Measurements from ENCODE around the gene MPND. TPM values are rescaled to one million over a fixed set of nuclear protein-coding genes. Genes with fewer than 3 reads are reported as not detected.
"Not testable (repeated sequence)": the region's sequence is repeated elsewhere in the genome, so short reads cannot be mapped to it uniquely, and the experiment has no call there.

MPND gene
- polyA plus RNA-seq, 1 donor: 16.5 TPM

- Histone ChIP-seq H3K4me1 (ENCODE audit: control insufficient read depth, insufficient read depth, low read length) (peaks cover 3% of the 10 kb centered on the region), H3K9me3 (ENCODE audit: control insufficient read depth, low read depth, low read length) (no peaks in the 10 kb centered on the region), H3K27ac (ENCODE audit: low read length) (no peak overlapping the region), H3K27me3 (ENCODE audit: control insufficient read depth, insufficient read depth, low read length) (no peaks in the 10 kb centered on the region), H3K4me3 (ENCODE audit: low read length) (no peak overlapping the region), H3K36me3 (ENCODE audit: control insufficient read depth, insufficient read depth, low read length) (peaks cover 6% of the 10 kb centered on the region)
- WGBS (ENCODE audit: insufficient coverage, low lambda C conversion rate): no CpG with 5 or more reads among the region's 6 CpGs
- DNase-seq: no peak
Measured at GRCh38 chr19:4347521-4347920, 4.2 kb downstream of the MPND start.

- H3K9me3 ChIP-seq (ENCODE audit: control insufficient read depth, low read depth, low read length); H3K27ac ChIP-seq (ENCODE audit: low read length); DNase-seq; H3K27me3 ChIP-seq (ENCODE audit: control insufficient read depth, insufficient read depth, low read length); H3K4me3 ChIP-seq (ENCODE audit: low read length); H3K4me1 ChIP-seq (ENCODE audit: control insufficient read depth, insufficient read depth, low read length): not testable (repeated sequence)
- peaks cover 11% of the 10 kb centered on the region for H3K36me3 ChIP-seq (ENCODE audit: control insufficient read depth, insufficient read depth, low read length)
- no CpG with 5 or more reads among the region's 16 CpGs for WGBS (ENCODE audit: insufficient coverage, low lambda C conversion rate)
Measured at GRCh38 chr19:4349225-4349624, 5.9 kb downstream of the MPND start.

DNA sequence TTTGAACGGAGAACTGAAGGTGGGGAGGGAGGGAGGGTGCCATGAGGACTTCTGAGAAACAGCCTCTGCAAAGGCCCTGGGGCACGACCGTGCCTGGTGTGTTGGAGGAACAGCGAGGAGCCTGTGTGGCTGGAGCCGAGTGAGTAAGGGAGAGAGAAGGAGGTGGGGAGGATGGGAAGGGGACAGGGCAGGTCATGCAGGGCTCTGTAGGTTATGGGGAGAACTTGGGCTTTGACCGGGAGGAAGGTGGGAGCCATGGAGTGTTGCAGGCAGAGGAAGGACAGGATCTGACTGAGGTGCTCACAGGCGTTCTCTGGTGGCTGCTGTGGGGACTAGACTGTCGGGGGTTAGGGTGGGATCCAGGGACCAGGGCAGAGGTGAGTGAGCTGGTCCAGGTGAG, 6.7 kb downstream of the MPND start:
- Histone ChIP-seq H3K27ac (ENCODE audit: low read length) (no peak overlapping the region), H3K27me3 (ENCODE audit: control insufficient read depth, insufficient read depth, low read length) (no peaks in the 10 kb centered on the region), H3K4me3 (ENCODE audit: low read length) (no peak overlapping the region), H3K4me1 (ENCODE audit: control insufficient read depth, insufficient read depth, low read length) (no peaks in the 10 kb centered on the region), H3K36me3 (ENCODE audit: control insufficient read depth, insufficient read depth, low read length) (peaks cover 15% of the 10 kb centered on the region), H3K9me3 (ENCODE audit: control insufficient read depth, low read depth, low read length) (no peaks in the 10 kb centered on the region)
- DNase-seq: no peak
- no CpG with 5 or more reads among the region's 8 CpGs for WGBS (ENCODE audit: insufficient coverage, low lambda C conversion rate)

DNA sequence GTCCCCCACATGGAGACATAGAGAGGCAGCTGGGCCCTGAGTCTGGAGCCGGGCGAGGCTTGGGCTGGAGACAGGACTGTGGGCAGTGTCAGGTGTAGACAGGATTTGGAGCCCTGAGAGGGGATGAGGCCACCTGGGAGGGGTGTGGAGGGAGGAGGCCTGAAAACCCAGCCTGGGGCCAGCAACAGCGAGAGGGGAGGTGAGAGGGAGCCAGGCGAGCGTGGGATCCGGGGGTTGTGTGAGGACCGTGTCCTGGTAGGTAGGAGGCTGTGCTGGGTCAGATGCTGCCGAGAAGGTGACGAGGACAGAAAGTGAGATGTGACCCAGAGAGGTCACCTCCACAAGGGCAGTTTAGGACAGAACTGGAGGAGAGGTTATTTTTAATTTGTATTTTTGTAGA, 7.4 kb downstream of the MPND start:
- no peaks in the 10 kb centered on the region for H3K9me3 ChIP-seq (ENCODE audit: control insufficient read depth, low read depth, low read length)
- H3K27ac ChIP-seq (ENCODE audit: low read length): no peak overlapping the region
- no CpG with 5 or more reads among the region's 9 CpGs for WGBS (ENCODE audit: insufficient coverage, low lambda C conversion rate)
- no peaks in the 10 kb centered on the region for H3K4me1 ChIP-seq (ENCODE audit: control insufficient read depth, insufficient read depth, low read length)
- no peak overlapping the region for H3K4me3 ChIP-seq (ENCODE audit: low read length)
- H3K36me3 ChIP-seq (ENCODE audit: control insufficient read depth, insufficient read depth, low read length): peaks cover 14% of the 10 kb centered on the region
- no peak for DNase-seq
- H3K27me3 ChIP-seq (ENCODE audit: control insufficient read depth, insufficient read depth, low read length): no peaks in the 10 kb centered on the region

DNA sequence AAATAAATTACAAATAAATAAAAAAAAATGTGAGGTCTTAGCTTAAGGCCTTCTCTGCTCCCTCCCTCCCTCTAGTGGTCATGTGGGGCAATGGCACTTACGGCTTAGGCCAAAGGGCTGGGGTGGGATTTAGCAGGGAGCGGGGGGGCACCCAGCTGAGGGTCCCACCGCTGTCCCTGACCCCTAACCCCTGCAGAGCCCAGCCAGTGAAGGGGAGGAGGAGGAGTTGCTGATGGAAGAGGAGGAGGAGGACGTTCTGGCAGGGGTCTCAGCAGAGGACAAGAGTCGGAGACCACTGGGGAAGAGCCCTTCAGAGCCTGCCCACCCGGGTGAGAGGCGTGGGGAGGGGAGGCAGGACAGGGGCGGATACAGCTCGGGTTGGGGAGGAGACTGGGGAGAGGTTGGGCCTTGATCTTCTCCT, 9.3 kb downstream of the MPND start:
- no peak for DNase-seq
- Histone ChIP-seq H3K4me3 (ENCODE audit: low read length) (no peak overlapping the region), H3K27ac (ENCODE audit: low read length) (no peak overlapping the region), H3K4me1 (ENCODE audit: control insufficient read depth, insufficient read depth, low read length) (no peaks in the 10 kb centered on the region), H3K9me3 (ENCODE audit: control insufficient read depth, low read depth, low read length) (no peaks in the 10 kb centered on the region), H3K27me3 (ENCODE audit: control insufficient read depth, insufficient read depth, low read length) (no peaks in the 10 kb centered on the region), H3K36me3 (ENCODE audit: control insufficient read depth, insufficient read depth, low read length) (peaks cover 10% of the 10 kb centered on the region)
- no CpG with 5 or more reads among the region's 9 CpGs for WGBS (ENCODE audit: insufficient coverage, low lambda C conversion rate)

GRCh38 chr19:4354282-4354681, 10.9 kb downstream of the MPND start:
- Histone ChIP-seq H3K9me3 (ENCODE audit: control insufficient read depth, low read depth, low read length) (no peaks in the 10 kb centered on the region), H3K27ac (ENCODE audit: low read length) (no peak overlapping the region), H3K4me3 (ENCODE audit: low read length) (no peak overlapping the region), H3K4me1 (ENCODE audit: control insufficient read depth, insufficient read depth, low read length) (no peaks in the 10 kb centered on the region), H3K36me3 (ENCODE audit: control insufficient read depth, insufficient read depth, low read length) (peaks cover 23% of the 10 kb centered on the region), H3K27me3 (ENCODE audit: control insufficient read depth, insufficient read depth, low read length) (no peaks in the 10 kb centered on the region)
- no CpG with 5 or more reads among the region's 12 CpGs for WGBS (ENCODE audit: insufficient coverage, low lambda C conversion rate)
- no peak for DNase-seq

DNA sequence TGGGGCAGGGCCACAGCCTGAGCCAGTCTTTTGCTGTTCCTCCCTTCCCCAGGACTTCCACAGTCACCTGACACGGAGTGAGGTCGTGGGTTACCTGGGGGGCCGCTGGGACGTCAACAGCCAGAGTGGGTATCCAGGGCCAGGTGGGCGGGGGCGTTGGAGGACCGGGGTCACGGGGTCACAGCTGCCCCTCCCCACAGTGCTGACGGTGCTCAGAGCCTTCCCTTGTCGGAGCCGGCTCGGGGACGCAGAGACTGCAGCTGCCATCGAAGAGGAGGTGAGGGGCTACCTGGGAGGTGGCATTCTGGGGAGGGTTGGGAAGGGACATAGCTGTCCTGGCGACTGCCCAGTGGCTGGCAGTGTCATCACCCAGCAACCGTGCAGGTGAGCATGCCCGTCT, 11.5 kb downstream of the MPND start:
- Histone ChIP-seq H3K36me3 (ENCODE audit: control insufficient read depth, insufficient read depth, low read length) (peaks cover 30% of the 10 kb centered on the region), H3K9me3 (ENCODE audit: control insufficient read depth, low read depth, low read length) (no peaks in the 10 kb centered on the region), H3K27ac (ENCODE audit: low read length) (no peak overlapping the region), H3K4me1 (ENCODE audit: control insufficient read depth, insufficient read depth, low read length) (no peaks in the 10 kb centered on the region), H3K4me3 (ENCODE audit: low read length) (no peak overlapping the region), H3K27me3 (ENCODE audit: control insufficient read depth, insufficient read depth, low read length) (no peaks in the 10 kb centered on the region)
- WGBS (ENCODE audit: insufficient coverage, low lambda C conversion rate): no CpG with 5 or more reads among the region's 17 CpGs
- no peak for DNase-seq

GRCh38 chr19:4357095-4357797, 13.9 kb downstream of the MPND start:
- H3K36me3 ChIP-seq (ENCODE audit: control insufficient read depth, insufficient read depth, low read length): peaks cover 53% of the 10 kb centered on the region
- peaks cover 4% of the 10 kb centered on the region for H3K4me1 ChIP-seq (ENCODE audit: control insufficient read depth, insufficient read depth, low read length)
- WGBS (ENCODE audit: insufficient coverage, low lambda C conversion rate): no CpG with 5 or more reads among the region's 23 CpGs
- H3K27me3 ChIP-seq (ENCODE audit: control insufficient read depth, insufficient read depth, low read length): no peaks in the 10 kb centered on the region
- H3K9me3 ChIP-seq (ENCODE audit: control insufficient read depth, low read depth, low read length): no peaks in the 10 kb centered on the region
- H3K27ac ChIP-seq (ENCODE audit: low read length): no peak overlapping the region
- no peak for DNase-seq
- no peak overlapping the region for H3K4me3 ChIP-seq (ENCODE audit: low read length)

DNA sequence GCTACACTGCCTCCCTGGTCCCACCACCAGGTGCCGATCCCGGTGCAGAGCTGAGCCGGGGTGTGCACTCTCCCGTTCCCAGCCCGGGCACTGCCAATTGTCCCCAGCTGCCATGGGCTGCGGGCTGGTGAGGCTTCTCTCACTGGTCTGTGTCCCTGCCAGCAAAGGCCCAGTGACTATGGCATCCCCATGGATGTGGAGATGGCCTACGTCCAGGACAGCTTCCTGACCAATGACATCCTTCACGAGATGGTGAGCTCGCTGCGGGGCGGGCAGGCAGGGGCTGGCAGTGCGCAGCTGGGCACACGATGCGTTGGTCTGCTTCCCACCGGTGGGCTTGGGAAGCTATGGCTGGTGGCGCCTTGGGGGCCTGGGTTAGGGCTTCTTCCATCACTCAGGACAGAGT, 14.6 kb downstream of the MPND start:
- Histone ChIP-seq H3K27me3 (ENCODE audit: control insufficient read depth, insufficient read depth, low read length) (no peaks in the 10 kb centered on the region), H3K9me3 (ENCODE audit: control insufficient read depth, low read depth, low read length) (no peaks in the 10 kb centered on the region), H3K27ac (ENCODE audit: low read length) (no peak overlapping the region), H3K36me3 (ENCODE audit: control insufficient read depth, insufficient read depth, low read length) (peaks cover 60% of the 10 kb centered on the region), H3K4me1 (ENCODE audit: control insufficient read depth, insufficient read depth, low read length) (peaks cover 4% of the 10 kb centered on the region), H3K4me3 (ENCODE audit: low read length) (no peak overlapping the region)
- no CpG with 5 or more reads among the region's 16 CpGs for WGBS (ENCODE audit: insufficient coverage, low lambda C conversion rate)
- DNase-seq: no peak

GRCh38 chr19:4358709-4359626, 15.6 kb downstream of the MPND start:
- Histone ChIP-seq H3K36me3 (ENCODE audit: control insufficient read depth, insufficient read depth, low read length) (peaks cover 68% of the 10 kb centered on the region), H3K9me3 (ENCODE audit: control insufficient read depth, low read depth, low read length) (no peaks in the 10 kb centered on the region), H3K4me3 (ENCODE audit: low read length) (no peak overlapping the region), H3K27ac (ENCODE audit: low read length) (no peak overlapping the region), H3K27me3 (ENCODE audit: control insufficient read depth, insufficient read depth, low read length) (no peaks in the 10 kb centered on the region), H3K4me1 (ENCODE audit: control insufficient read depth, insufficient read depth, low read length) (peaks cover 4% of the 10 kb centered on the region)
- WGBS (ENCODE audit: insufficient coverage, low lambda C conversion rate): no CpG with 5 or more reads among the region's 25 CpGs
- no peak for DNase-seq
